B cell (primary cell): Measurements from ENCODE around the gene DCAF4.

Experiments
- CTCF ChIP-seq: fragments of 200-600 bp; IDR thresholded peaks from one replicate; pipeline ENCODE4 v1.8.0; 2022; ENCODE audit warnings: antibody characterized with exemption, mild to moderate bottlenecking
- EZH2 ChIP-seq: IDR thresholded peaks from 2 replicates; pipeline ENCODE4 v1.6.1; 2012; ENCODE audit warnings: borderline replicate concordance, low read depth, mild to moderate bottlenecking, moderate library complexity, low read length; ENCODE audit not compliant: insufficient read depth, poor library complexity, severe bottlenecking

GRCh38 chr14:72999316-72999715 is 73.1 kb downstream of the DCAF4 start:
- TF ChIP-seq CTCF: no peak
- no peak for TF ChIP-seq EZH2
